Thyroid gland (tissue), 4 donors: ENCODE measurements around the gene ZYG11B.

Experiments
- POLR2A ChIP-seq, 2 donors: fragments of 450-650 bp; IDR thresholded peaks; one replicate each; pipeline ENCODE4 v1.6.1; 2017; ENCODE audit warnings: antibody characterized with exemption in 2 of 2, mild to moderate bottlenecking in 2 of 2, moderate library complexity in 1 of 2
- TF ChIP-seq, protein P1 (sequence below), 6 experiments: fragments of 200-600 bp in 3 of 6; fragments of 450-650 bp in 3 of 6; sonication (generic) in 3 of 6; IDR thresholded peaks; one replicate each; pipeline ENCODE4 v1.5.1; 2016 to 2019; ENCODE audit warnings: antibody characterized with exemption in 6 of 6, mild to moderate bottlenecking in 2 of 6, inconsistent platforms in 1 of 6, moderate library complexity in 1 of 6

DNA sequence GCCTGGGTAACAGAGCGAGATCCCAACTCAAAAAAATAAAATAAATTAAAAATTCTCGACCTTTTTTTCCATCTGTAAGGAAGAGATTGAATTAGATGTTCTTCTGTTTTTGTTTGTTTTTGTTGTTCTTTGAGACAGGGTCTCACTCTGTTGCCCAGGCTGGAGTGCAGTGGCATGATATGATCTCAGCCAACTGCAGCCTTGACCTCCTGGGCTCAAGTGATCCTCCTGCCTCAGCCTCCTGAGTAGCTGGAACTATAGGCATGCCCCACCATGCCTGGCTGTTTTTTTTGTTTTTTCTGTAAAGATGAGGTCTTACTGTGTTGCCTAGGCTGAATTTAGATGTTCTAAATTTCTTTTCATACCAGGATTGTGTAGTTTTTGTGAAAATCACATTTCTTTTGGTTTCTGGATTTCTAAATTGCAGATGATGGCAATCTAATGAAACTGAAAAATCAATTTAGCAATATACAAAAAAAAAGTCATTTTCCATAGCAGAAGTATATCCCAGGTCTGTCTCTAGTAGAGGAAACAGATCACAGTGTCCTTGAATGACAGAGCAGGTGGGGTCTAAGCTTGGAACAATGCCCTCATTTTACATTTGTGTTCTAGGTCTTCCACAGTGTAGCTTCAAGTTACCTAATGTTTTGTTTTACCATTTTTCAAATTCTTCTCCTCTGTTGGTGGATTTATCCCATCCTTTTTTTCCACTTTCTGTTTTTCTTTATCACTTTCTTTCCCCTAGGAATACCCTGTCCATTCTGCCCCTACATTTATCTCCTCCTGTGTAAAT lies 136.6 kb downstream of the ZYG11B start:
- TF ChIP-seq, protein P1, sequence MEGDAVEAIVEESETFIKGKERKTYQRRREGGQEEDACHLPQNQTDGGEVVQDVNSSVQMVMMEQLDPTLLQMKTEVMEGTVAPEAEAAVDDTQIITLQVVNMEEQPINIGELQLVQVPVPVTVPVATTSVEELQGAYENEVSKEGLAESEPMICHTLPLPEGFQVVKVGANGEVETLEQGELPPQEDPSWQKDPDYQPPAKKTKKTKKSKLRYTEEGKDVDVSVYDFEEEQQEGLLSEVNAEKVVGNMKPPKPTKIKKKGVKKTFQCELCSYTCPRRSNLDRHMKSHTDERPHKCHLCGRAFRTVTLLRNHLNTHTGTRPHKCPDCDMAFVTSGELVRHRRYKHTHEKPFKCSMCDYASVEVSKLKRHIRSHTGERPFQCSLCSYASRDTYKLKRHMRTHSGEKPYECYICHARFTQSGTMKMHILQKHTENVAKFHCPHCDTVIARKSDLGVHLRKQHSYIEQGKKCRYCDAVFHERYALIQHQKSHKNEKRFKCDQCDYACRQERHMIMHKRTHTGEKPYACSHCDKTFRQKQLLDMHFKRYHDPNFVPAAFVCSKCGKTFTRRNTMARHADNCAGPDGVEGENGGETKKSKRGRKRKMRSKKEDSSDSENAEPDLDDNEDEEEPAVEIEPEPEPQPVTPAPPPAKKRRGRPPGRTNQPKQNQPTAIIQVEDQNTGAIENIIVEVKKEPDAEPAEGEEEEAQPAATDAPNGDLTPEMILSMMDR (IDR thresholded peaks at IDR 0.05): no peak
- TF ChIP-seq POLR2A (IDR thresholded peaks at IDR 0.05): no peak
